H1 (cell line): ENCODE measurements around the gene SMYD3. TPM values are rescaled to one million over a fixed set of nuclear protein-coding genes. Genes with fewer than 3 reads are reported as not detected.

Source experiments
- CTCF ChIA-PET: fragments of 300-600 bp; sonication (Branson Sonifier 250); formaldehyde crosslinking; loops from one replicate; lab custom pipeline; 2021; ENCODE audit not compliant: partially characterized antibody; lab: Charles Lee
- POLR2A ChIA-PET: fragments of 300-600 bp; sonication (Branson Sonifier 250); formaldehyde crosslinking; loops from one replicate; lab custom pipeline; 2021; ENCODE audit warnings: inconsistent platforms; ENCODE audit not compliant: partially characterized antibody; lab: Charles Lee
- DNase-seq, 2 experiments: peaks; one replicate each; pipeline versions ENCODE4 v3.0.0 to v3.0.0-alpha.2; 2010 to 2022; ENCODE audit warnings: low spot score in 2 of 2, low read depth in 1 of 2, mixed read lengths in 1 of 2
- FAIRE-seq: peaks from 2 replicates; lab custom pipeline; 2011; peaks lifted over from hg19 to GRCh38; lab: Jason Lieb, UNC
- H2AFZ ChIP-seq: 2 replicates; pipeline ENCODE4 v1.8.1; 2012; ENCODE audit warnings: low read length, inconsistent platforms
- H2AK5ac ChIP-seq: 2 replicates; pipeline ENCODE4 v1.6.1; 2013; ENCODE audit warnings: low read depth, low read length
- H2BK120ac ChIP-seq: replicated peaks from 2 replicates; pipeline ENCODE3; 2013; ENCODE audit warnings: low read depth, low read length, inconsistent platforms
- H2BK12ac ChIP-seq: 2 replicates; pipeline ENCODE4 v1.6.1; 2013; ENCODE audit warnings: low read depth, low read length
- H2BK15ac ChIP-seq: 2 replicates; pipeline ENCODE4 v1.6.1; 2013; ENCODE audit warnings: low read length
- H2BK20ac ChIP-seq: 2 replicates; pipeline ENCODE4 v1.6.1; 2013; ENCODE audit warnings: low read length
- H2BK5ac ChIP-seq: 2 replicates; pipeline ENCODE4 v1.6.1; 2013; ENCODE audit warnings: low read depth, low read length
- H3K14ac ChIP-seq: 2 replicates; pipeline ENCODE4 v1.6.1; 2013; ENCODE audit warnings: inconsistent platforms; ENCODE audit not compliant: insufficient read length
- H3K18ac ChIP-seq: 2 replicates; pipeline ENCODE4 v1.6.1; 2013; ENCODE audit warnings: low read length; ENCODE audit errors: extremely low read depth
- H3K23ac ChIP-seq: 2 replicates; pipeline ENCODE4 v1.6.1; 2013; ENCODE audit warnings: inconsistent platforms; ENCODE audit not compliant: insufficient read length
- H3K23me2 ChIP-seq: 2 replicates; pipeline ENCODE4 v1.6.1; 2013; ENCODE audit warnings: low read depth, low read length
- H3K27ac ChIP-seq: 2 replicates; pipeline ENCODE4 v1.6.1; 2011; ENCODE audit warnings: low read depth, low read length, inconsistent platforms
- H3K27me3 ChIP-seq, 4 experiments: replicated peaks in 1 of 4; 1 replicate in 1 of 4; 2 replicates in 3 of 4; pipeline versions ENCODE4 v1.6.1 to v1.8.1; 2011 to 2013; ENCODE audit warnings: low read length in 3 of 4, mild to moderate bottlenecking in 3 of 4, inconsistent platforms in 2 of 4, mixed read lengths in 2 of 4, moderate library complexity in 1 of 4; ENCODE audit not compliant: control insufficient read depth in 3 of 4, insufficient read depth in 3 of 4; ENCODE audit errors: extremely low read depth in 1 of 4
- H3K36me3 ChIP-seq, 4 experiments: 2 replicates each; pipeline versions ENCODE4 v1.6.1 to v1.8.1; 2011 to 2013; ENCODE audit warnings: mild to moderate bottlenecking in 4 of 4, low read length in 3 of 4, moderate library complexity in 2 of 4, control low read depth in 1 of 4, inconsistent platforms in 1 of 4; ENCODE audit not compliant: insufficient read depth in 4 of 4, control insufficient read depth in 2 of 4
- H3K4ac ChIP-seq: replicated peaks from 2 replicates; pipeline ENCODE3; 2013; ENCODE audit warnings: low read length, low read depth, mixed read lengths, inconsistent platforms; ENCODE audit not compliant: insufficient read length
- H3K4me1 ChIP-seq, 4 experiments: replicated peaks in 1 of 4; 1 replicate in 1 of 4; 2 replicates in 3 of 4; pipeline versions ENCODE4 v1.6.1 to v1.8.1; 2011 to 2013; ENCODE audit warnings: low read length in 3 of 4, inconsistent platforms in 2 of 4, mixed read lengths in 1 of 4; ENCODE audit not compliant: insufficient read depth in 4 of 4, control insufficient read depth in 3 of 4
- H3K4me2 ChIP-seq, 2 experiments: 2 replicates each; pipeline versions ENCODE4 v1.6.1 to v1.8.1; 2011 to 2013; ENCODE audit warnings: low read depth in 2 of 2, low read length in 2 of 2, control low read depth in 1 of 2, inconsistent platforms in 1 of 2, mild to moderate bottlenecking in 1 of 2; ENCODE audit not compliant: insufficient read depth in 1 of 2
- H3K4me3 ChIP-seq, 4 experiments: fragments of 200-600, 300-600 bp in 1 of 4; sonication (generic), shearing (Covaris generic), sonication (Bioruptor Twin) in 1 of 4; 2 replicates each; pipeline versions ENCODE4 v1.5.1 to v1.8.1; 2011 to 2016; ENCODE audit warnings: low read length in 4 of 4, low read depth in 3 of 4, control low read depth in 2 of 4, inconsistent platforms in 2 of 4, mild to moderate bottlenecking in 2 of 4, mixed read lengths in 1 of 4, moderate library complexity in 1 of 4; ENCODE audit not compliant: insufficient read depth in 2 of 4; ENCODE audit errors: extremely low read depth in 1 of 4
- H3K56ac ChIP-seq: replicated peaks from 2 replicates; pipeline ENCODE3; 2013; ENCODE audit warnings: low read depth, mild to moderate bottlenecking, mixed read lengths, low read length, inconsistent platforms; ENCODE audit not compliant: insufficient read length
- H3K79me1 ChIP-seq: 2 replicates; pipeline ENCODE4 v1.6.1; 2013; ENCODE audit warnings: low read depth, low read length, control low read depth
- H3K79me2 ChIP-seq, 2 experiments: 2 replicates each; pipeline versions ENCODE4 v1.6.1 to v1.8.1; 2012 to 2013; ENCODE audit warnings: low read length in 2 of 2, mild to moderate bottlenecking in 2 of 2, inconsistent platforms in 1 of 2; ENCODE audit not compliant: insufficient read depth in 2 of 2, control insufficient read depth in 1 of 2
- H3K9ac ChIP-seq, 4 experiments: replicated peaks in 1 of 4; 1 replicate in 1 of 4; 2 replicates in 3 of 4; pipeline versions ENCODE4 v1.6.1 to v1.8.1; 2011 to 2013; ENCODE audit warnings: low read depth in 3 of 4, low read length in 3 of 4, control low read depth in 2 of 4, mild to moderate bottlenecking in 2 of 4, moderate library complexity in 2 of 4, inconsistent platforms in 1 of 4; ENCODE audit errors: extremely low read depth in 1 of 4
- H3K9me3 ChIP-seq, 2 experiments: 2 replicates each; pipeline versions ENCODE4 v1.6.1 to v1.8.1; 2012 to 2013; ENCODE audit warnings: mild to moderate bottlenecking in 2 of 2, moderate library complexity in 2 of 2, control low read depth in 1 of 2, inconsistent platforms in 1 of 2, low read depth in 1 of 2, low read length in 1 of 2, mixed read lengths in 1 of 2; ENCODE audit not compliant: insufficient read depth in 2 of 2
- H4K20me1 ChIP-seq, 2 experiments: replicated peaks in 1 of 2; 2 replicates each; pipeline versions ENCODE3 to v1.8.1; 2011 to 2013; ENCODE audit warnings: inconsistent platforms in 2 of 2, low read length in 2 of 2, mild to moderate bottlenecking in 1 of 2; ENCODE audit not compliant: insufficient read depth in 2 of 2, control insufficient read depth in 1 of 2
- H4K5ac ChIP-seq: 2 replicates; pipeline ENCODE4 v1.6.1; 2013; ENCODE audit warnings: low read length, low read depth, mixed read lengths, inconsistent platforms; ENCODE audit not compliant: insufficient read length
- H4K8ac ChIP-seq: 2 replicates; pipeline ENCODE4 v1.8.0; 2013; ENCODE audit warnings: mild to moderate bottlenecking, moderate library complexity, low read length, inconsistent platforms; ENCODE audit not compliant: insufficient read depth; ENCODE audit errors: extremely low read depth
- H4K91ac ChIP-seq: replicated peaks from 2 replicates; pipeline ENCODE3; 2013; ENCODE audit warnings: low read length, mixed read lengths, inconsistent platforms; ENCODE audit not compliant: insufficient read length
- YY1 ChIP-seq: IDR thresholded peaks from 2 replicates; pipeline ENCODE4 v1.6.1; 2011; ENCODE audit warnings: low read depth, mild to moderate bottlenecking, low read length
- WGBS, 2 experiments: shearing (Covaris generic) in 1 of 2; methylation state at CpG; one replicate each; pipeline versions ENCODE4 v1.1.6 to v1.1.7; 2013 to 2015; ENCODE audit warnings: low lambda C conversion rate in 2 of 2, mixed read lengths in 2 of 2, inconsistent platforms in 1 of 2, low coverage in 1 of 2, missing lambda C conversion rate in 1 of 2; ENCODE audit not compliant: insufficient replicate concordance in 2 of 2, insufficient coverage in 1 of 2, insufficient read length in 1 of 2; ENCODE audit errors: extremely low coverage in 1 of 2, missing lambda C conversion rate in 1 of 2; 5-methylcytosine and 5-hydroxymethylcytosine counted together
- polyA plus RNA-seq, 7 experiments: library from polyadenylated mRNA; depleted of rRNA in 3 of 7; stranded (reverse) in 5 of 7; unstranded in 2 of 7; fragments of >200 nt in 5 of 7; fragments of 200-250 nt in 2 of 7; gene quantifications; 1 replicate in 5 of 7; 2 replicates in 1 of 7; 4 replicates in 1 of 7; pipeline versions ENCODE4 v1.2.1 to v1.2.3, GENCODE V29; 2011 to 2013; ENCODE audit warnings: missing spikeins in 2 of 7, mixed read lengths in 2 of 7
- total RNA-seq: library from RNA; stranded (reverse); fragmentation: NEBNext Ultra II Directional; extraction: Animal tissue kit (Norgen Biotek cat#: 25700); gene quantifications from 2 replicates; pipeline ENCODE4 v1.2.1, GENCODE V29; 2021

The SMYD3 gene
- total and polyA plus RNA-seq, 2 of the 8 experiments (the other 6 are each of a cell fraction or from before 2014, with no cell fraction given), result 17.3 to 25.4 TPM

- Histone ChIP-seq H2BK120ac (no peak overlapping the region), H4K8ac (no peak overlapping the region), H3K4ac (no peak overlapping the region), H3K4me2 (no peak overlapping the region), H3K56ac (no peak overlapping the region), H3K14ac (no peak overlapping the region), H3K23ac (no peak overlapping the region), H2BK15ac (no peak overlapping the region), H3K9ac (no peak overlapping the region), H3K23me2 (no peaks in the 10 kb centered on the region), H3K9me3 (no peaks in the 10 kb centered on the region), H3K18ac (no peak overlapping the region), H2AFZ (no peak overlapping the region), H3K27me3 (no peaks in the 10 kb centered on the region), H3K4me1 (no peaks in the 10 kb centered on the region), H2AK5ac (no peak overlapping the region), H2BK5ac (no peak overlapping the region), H4K5ac (no peak overlapping the region), H2BK12ac (no peak overlapping the region), H4K91ac (no peak overlapping the region), H3K79me1 (no peaks in the 10 kb centered on the region), H4K20me1 (no peaks in the 10 kb centered on the region), H2BK20ac (no peak overlapping the region), H3K4me3 (no peak overlapping the region), H3K36me3 (no peaks in the 10 kb centered on the region), H3K79me2 (no peaks in the 10 kb centered on the region), H3K27ac (no peak overlapping the region)
- no peak for FAIRE-seq
- POLR2A ChIA-PET, result no interaction called here
- WGBS, 2 experiments, result 85% methylated on average over 4 of the region's 4 CpGs; no CpG with 5 or more reads in 1 of the 2 experiments
- CTCF ChIA-PET, result interaction anchor here (1.2 kb wide), 1 partner anchor 54 kb away, joined by 3 read pairs; no protein-coding TSS in a partner anchor
- no peak for TF ChIP-seq YY1
- no peak for DNase-seq
Observed at GRCh38 chr1:245721488-245721887, 785.6 kb downstream of the SMYD3 start.
